ENCODE results near the gene WFDC10A.
"Not testable (repeated sequence)": the region's sequence is repeated elsewhere in the genome, so short reads cannot be mapped to it uniquely, and the experiment has no call there.

- not testable (repeated sequence) for TF ChIP-seq CTCF, POLR2A (IDR thresholded peaks at IDR 0.05)
Measured at GRCh38 chr20:45641076-45641475, 11.5 kb downstream of the WFDC10A start.

All from suprapubic skin (tissue), 3 donors.